HFFc6 (cell line): ENCODE data around the gene ZMPSTE24. TPM values are rescaled to one million over a fixed set of nuclear protein-coding genes. Genes with fewer than 3 reads are reported as not detected.

ENCODE experiments used
- DNase-seq: peaks from one replicate; pipeline ENCODE4 v3.0.0-alpha.2; 2018
- H3K27ac Mint-ChIP-seq: 2 replicates; pipeline ENCODE4 v1.8.0; 2020; ENCODE audit warnings: mild to moderate bottlenecking, mixed read lengths
- H3K27me3 Mint-ChIP-seq: 2 replicates; pipeline ENCODE4 v1.8.0; 2021; ENCODE audit warnings: mild to moderate bottlenecking, moderate library complexity, mixed read lengths; ENCODE audit not compliant: insufficient read depth
- H3K36me3 Mint-ChIP-seq: 2 replicates; pipeline ENCODE4 v1.8.0; 2021; ENCODE audit warnings: low read depth, mixed read lengths
- H3K4me1 Mint-ChIP-seq: 2 replicates; pipeline ENCODE4 v1.8.0; 2020; ENCODE audit warnings: low read depth, mixed read lengths
- H3K4me3 Mint-ChIP-seq: 2 replicates; pipeline ENCODE4 v1.8.0; 2020; ENCODE audit warnings: mild to moderate bottlenecking, moderate library complexity, mixed read lengths
- H3K9me3 Mint-ChIP-seq: 2 replicates; pipeline ENCODE4 v1.8.0; 2020; ENCODE audit warnings: mild to moderate bottlenecking, mixed read lengths
- total RNA-seq, 6 experiments: library from RNA; stranded (reverse); fragmentation: NEBNext Ultra II Directional; extraction: Animal tissue kit (Norgen Biotek cat#: 25700); gene quantifications; 2 replicates in 1 of 6; 3 replicates in 5 of 6; pipeline ENCODE4 v1.2.3, GENCODE V29; 2021
- TF ChIP-seq, protein P1 (sequence below): fragments of 200-600 bp; sonication (generic); IDR thresholded peaks from 2 replicates; pipeline ENCODE4 v1.5.0; 2021; ENCODE audit warnings: antibody characterized with exemption, mild to moderate bottlenecking

Gene ZMPSTE24
- total RNA-seq, 6 experiments from 2014 or later, result 66.4 to 79.3 (median 78.3) TPM

DNA sequence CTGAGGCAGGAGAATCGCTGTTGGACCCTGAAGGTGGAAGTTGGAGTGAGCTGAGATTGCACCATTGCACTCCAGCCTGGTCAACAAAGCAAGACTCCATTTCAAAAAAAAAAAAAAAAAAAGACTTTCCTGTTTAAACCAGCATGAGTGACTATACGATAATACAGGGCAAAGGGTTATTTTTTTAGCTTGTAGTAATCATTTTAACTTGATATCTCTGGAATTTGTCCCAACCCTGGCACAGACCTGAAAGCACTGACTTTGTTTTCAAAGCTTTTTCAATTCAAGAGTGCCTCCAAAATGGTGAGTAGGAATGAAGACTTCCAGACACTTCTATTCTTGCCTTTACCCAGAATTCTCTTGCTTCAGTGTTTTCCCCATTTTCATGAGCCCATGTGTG is 14.7 kb upstream of the ZMPSTE24 start:
- Mint-ChIP-seq H3K4me3 (no peak overlapping the region), H3K27me3 (peaks cover 7% of the 10 kb centered on the region; the same call in 1 of the 2 replicates), H3K4me1 (peaks cover 61% of the 10 kb centered on the region), H3K27ac (no peak overlapping the region), H3K9me3 (no peaks in the 10 kb centered on the region), H3K36me3 (peaks cover 24% of the 10 kb centered on the region)
- TF ChIP-seq, protein P1, sequence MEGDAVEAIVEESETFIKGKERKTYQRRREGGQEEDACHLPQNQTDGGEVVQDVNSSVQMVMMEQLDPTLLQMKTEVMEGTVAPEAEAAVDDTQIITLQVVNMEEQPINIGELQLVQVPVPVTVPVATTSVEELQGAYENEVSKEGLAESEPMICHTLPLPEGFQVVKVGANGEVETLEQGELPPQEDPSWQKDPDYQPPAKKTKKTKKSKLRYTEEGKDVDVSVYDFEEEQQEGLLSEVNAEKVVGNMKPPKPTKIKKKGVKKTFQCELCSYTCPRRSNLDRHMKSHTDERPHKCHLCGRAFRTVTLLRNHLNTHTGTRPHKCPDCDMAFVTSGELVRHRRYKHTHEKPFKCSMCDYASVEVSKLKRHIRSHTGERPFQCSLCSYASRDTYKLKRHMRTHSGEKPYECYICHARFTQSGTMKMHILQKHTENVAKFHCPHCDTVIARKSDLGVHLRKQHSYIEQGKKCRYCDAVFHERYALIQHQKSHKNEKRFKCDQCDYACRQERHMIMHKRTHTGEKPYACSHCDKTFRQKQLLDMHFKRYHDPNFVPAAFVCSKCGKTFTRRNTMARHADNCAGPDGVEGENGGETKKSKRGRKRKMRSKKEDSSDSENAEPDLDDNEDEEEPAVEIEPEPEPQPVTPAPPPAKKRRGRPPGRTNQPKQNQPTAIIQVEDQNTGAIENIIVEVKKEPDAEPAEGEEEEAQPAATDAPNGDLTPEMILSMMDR, result no peak
- no peak for DNase-seq

DNA sequence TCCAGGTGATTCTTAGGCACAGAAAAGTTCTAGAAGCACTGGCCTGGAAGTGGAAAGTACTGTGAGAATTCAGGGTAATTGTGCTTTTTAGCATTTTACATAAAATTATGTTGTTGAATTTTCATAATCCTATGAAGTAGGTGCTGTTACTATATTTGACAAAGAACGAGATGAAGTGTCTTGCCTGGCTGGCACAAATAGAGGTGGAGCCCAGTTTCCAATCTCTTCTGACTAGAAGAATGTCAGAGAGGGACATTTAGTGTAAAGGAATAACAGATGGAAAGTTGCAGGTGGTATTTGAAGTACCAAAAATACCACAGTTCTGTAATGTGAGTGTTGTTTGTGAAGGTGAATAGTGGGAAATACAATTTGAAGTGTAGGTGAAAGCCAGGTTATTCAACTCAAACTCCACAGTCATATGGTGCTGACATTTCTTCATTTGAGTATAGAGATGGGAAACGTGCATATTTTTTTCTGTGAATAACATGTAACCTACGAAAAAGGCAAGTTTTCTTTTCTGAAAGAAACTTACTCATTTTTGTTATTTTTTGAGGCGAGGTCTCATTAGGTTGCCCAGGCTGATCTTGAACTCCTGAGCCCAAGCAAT is 13.8 kb upstream of the ZMPSTE24 start:
- Mint-ChIP-seq H3K36me3 (peaks cover 15% of the 10 kb centered on the region), H3K4me3 (no peak overlapping the region), H3K4me1 (peaks cover 61% of the 10 kb centered on the region), H3K27me3 (peaks cover 7% of the 10 kb centered on the region; the same call in 1 of the 2 replicates), H3K27ac (no peak overlapping the region), H3K9me3 (no peaks in the 10 kb centered on the region)
- TF ChIP-seq, protein P1, result no peak
- no peak for DNase-seq

DNA sequence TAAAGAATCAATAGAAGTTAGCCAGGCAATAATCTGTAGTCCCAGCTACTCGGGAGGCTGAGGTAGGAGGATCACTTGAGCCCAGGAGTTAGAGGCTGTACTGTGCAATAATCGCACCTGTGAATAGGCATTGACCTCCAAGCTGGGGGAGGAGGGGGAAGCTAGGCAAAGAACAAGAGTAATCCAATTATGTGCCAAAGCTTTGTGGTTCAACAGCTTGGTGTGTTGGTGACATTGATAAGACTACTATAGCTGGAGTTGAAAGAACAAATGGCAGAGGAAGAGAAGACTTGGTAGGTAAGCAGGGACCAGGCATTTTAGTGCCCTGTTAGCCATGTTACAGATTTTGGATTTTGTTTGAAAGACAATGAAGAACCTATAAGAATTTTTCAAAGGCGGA is 12.3 kb upstream of the ZMPSTE24 start:
- H3K9me3 Mint-ChIP-seq, result no peaks in the 10 kb centered on the region
- H3K36me3 Mint-ChIP-seq, result peaks cover 4% of the 10 kb centered on the region; the same call in 1 of the 2 replicates
- peaks cover 51% of the 10 kb centered on the region for H3K4me1 Mint-ChIP-seq
- no peak overlapping the region for H3K4me3 Mint-ChIP-seq
- no peak for DNase-seq
- H3K27ac Mint-ChIP-seq, result no peak overlapping the region
- TF ChIP-seq, protein P1, result no peak
- H3K27me3 Mint-ChIP-seq, result peaks cover 7% of the 10 kb centered on the region; the same call in 1 of the 2 replicates

DNA sequence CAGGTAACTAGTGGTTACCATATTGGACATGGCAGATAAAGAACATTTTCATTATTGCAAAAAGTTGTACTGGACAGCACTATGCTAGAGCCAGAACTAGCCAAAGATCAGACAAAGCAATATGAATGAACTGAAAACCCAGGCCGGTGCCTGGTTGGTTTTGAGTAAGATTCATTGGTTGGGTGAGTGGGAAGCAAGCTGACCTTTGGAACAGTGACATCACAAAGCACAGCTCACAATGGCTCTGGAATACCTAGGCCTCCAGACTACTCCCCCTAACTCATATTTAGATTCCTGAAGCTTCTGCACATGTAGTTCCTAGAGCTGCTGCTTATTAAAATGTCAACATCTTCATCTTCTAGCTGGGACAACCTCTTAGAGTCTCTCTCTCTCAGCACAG is 10.4 kb upstream of the ZMPSTE24 start, which contains the start of gene TMCO2:
TMCO2 (plus strand) TSS at position 283 of the 400 bp plus-strand sequence; CDS start at position 340, 57 bp downstream.
- Mint-ChIP-seq H3K4me3 (no peak within 1 kb of the TSS), H3K36me3 (no peaks in the 10 kb centered on the region), H3K27ac (no peak within 1 kb of the TSS), H3K27me3 (peaks cover 7% of the 10 kb centered on the region), H3K9me3 (no peaks in the 10 kb centered on the region), H3K4me1 (peaks cover 32% of the 10 kb centered on the region)
- TF ChIP-seq, protein P1, result no peak
- DNase-seq, result no peak

DNA sequence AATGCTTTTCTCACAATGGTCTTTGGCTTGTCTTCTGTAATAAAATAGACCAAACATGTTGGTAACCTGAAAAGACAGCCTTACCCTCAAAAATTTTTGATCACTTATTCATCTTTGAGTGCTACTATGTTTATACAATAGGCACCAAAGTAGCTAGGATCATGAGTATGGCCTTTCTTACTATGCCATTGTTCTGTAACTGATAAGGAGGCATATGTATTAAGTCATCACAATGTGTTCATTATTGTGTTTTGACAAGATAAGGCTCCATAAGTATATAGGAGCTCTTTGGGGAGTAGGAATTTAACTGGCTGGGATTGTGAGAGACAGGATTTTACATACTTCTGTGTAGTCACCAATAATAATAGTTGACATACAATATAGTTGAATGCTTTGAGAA is 9.6 kb upstream of the ZMPSTE24 start:
- no peak overlapping the region for H3K27ac Mint-ChIP-seq
- TF ChIP-seq, protein P1, result no peak
- DNase-seq, result no peak
- H3K9me3 Mint-ChIP-seq, result no peaks in the 10 kb centered on the region
- no peak overlapping the region for H3K4me3 Mint-ChIP-seq
- no peaks in the 10 kb centered on the region for H3K36me3 Mint-ChIP-seq
- peaks cover 27% of the 10 kb centered on the region for H3K4me1 Mint-ChIP-seq
- H3K27me3 Mint-ChIP-seq, result peaks cover 7% of the 10 kb centered on the region
